T-helper 22 cell (primary cell): ENCODE data around the gene SOD3.

Source experiments
- DNase-seq: peaks from one replicate; pipeline ENCODE4 v3.0.0-alpha.2; 2020; ENCODE audit warnings: low read depth

SOD3 gene

DNA sequence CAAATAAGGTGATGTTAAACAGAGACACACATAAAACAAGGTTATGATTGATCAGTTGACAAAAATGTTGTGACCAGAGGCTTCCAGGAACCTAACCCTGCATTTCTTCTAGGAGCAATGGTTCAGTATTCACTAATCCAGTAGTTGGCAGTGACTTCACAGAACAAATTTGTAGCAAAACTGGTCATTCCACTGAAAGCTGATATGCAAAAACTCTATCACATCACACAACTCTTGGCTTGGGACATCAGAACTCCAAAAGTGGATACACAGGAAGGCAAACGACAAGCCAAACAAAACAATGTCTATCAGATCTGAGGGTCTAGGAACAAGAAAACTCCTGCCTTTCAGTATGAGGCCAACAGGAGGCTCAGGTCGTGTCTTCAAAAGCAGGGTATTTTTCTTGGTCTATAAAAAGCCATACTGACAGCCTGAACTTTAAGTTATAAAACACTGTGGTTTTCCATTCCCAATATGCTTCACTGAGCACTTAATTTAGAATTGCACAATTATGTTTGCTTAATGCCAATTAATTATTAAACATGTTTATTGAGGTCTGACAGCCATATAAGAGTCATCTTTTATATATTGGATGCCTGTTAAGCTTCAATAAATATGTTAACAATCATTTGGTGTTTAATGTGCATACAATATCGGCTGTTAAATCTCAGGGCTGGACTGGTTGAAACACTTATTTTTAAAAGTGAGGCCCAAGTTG is 45.6 kb downstream of the SOD3 start:
- no peak for DNase-seq

DNA sequence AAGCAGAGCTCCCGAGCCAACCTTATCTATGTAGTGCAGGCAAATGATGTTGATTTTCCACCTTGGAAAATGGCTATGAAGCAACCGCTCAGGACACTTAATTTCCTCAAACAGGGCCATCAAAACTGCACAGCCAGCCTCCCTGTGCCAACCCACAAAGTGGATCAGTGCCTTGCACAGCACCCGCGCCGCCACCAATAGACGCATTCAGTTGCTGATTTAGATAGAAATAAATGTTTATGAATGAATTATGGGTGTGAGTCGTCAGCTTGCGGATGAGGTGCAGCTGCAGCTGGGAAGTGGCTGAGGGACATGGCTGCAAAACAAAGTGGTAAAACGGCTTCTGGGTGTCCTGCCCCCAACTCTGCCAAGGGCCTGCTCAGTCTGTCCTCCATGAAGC is 47.0 kb downstream of the SOD3 start:
- DNase-seq, result no peak

DNA sequence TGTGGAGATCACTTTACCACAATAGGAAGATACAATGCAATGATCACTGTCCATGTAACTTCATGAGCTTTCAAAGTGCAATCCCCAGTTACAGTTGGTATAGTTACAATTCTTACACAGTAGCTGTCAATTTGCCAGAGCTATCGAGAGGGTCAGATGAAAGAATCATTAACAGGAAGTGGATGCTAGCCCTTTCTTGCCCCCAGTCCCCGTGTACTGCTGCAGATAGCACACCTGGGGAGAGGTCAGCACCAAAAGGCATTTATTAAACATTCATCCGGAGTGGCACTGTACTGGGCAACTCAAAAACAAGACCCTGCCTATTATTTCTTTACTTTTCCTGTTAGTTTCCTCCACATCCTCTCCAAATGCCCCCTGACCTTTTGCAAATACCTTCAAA is 47.7 kb downstream of the SOD3 start:
- DNase-seq, result no peak

DNA sequence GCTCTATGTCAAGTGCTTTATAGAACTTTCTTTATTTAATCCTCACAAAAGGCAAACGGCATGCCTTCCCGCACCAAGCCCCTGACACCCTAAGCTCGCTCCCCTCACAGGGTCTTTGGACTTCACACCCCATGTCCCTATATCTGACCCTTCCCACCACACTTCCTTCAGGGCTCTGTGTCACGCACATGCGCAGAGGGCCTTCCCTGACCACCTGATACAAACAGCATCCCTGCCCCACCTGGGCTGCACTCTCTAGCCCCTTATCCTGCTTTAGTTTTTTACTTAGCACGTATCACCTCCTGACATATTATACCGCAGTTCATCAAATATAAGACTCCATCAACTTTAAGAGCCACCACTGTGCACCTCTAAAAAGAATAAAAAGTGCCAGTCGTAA is 49.8 kb downstream of the SOD3 start:
- DNase-seq, result no peak

DNA sequence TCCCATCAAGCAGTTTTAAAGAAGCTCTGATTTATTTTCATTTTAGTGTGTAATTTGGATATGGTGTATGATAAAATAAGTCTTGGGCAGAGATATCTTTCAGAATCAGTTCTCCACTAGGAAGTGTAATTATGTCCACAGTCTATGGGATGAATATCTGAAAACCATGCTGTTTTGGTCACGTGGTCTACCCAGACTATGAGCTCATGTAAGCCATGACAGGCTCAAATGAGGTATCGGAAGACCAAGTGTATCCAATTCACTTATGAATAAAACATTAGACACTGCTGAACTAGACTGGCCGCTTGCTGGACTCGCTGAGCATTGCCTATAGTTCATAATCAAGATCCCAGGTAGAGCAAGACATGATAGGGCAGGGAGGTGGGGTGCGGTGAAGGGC is 50.5 kb downstream of the SOD3 start:
- no peak for DNase-seq

DNA sequence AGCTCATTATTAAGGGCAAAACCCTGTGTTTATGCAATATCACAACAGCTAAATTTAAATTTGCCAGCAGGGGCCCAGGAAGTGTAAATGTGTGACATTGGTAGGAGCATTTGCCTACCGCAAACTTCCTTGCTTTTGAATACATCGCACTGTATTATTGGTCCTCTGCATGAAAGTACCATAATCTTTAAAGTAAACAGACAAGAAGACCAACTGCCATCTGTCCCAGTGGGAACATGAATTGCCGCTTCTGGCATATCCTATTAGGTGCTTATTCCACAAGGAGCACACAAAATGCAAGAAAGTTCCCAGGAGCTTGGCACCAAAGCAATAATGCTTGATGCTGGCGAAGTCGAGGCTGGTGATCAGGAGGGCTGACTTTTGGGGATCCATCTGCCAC is 51.3 kb downstream of the SOD3 start:
- DNase-seq, result no peak

DNA sequence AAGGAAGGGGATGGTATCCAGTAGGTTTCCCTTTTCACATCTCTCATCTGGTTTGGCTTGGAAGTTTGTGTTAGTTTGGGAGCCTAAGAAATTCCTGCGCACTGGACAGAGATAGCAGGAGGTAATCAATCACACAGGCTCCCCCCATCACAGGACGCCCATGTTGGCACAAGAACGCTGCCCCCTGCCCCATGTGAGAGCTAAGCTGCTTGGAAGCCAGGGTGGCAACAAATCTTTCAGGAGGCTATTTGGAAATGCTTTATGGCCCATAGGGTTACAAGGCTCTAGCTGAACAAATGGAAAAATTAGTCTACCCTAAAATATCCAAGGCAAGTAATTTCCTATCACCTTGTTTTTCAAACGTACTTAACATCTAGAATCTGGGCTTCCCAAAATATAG is 54.0 kb downstream of the SOD3 start:
- DNase-seq, result no peak

DNA sequence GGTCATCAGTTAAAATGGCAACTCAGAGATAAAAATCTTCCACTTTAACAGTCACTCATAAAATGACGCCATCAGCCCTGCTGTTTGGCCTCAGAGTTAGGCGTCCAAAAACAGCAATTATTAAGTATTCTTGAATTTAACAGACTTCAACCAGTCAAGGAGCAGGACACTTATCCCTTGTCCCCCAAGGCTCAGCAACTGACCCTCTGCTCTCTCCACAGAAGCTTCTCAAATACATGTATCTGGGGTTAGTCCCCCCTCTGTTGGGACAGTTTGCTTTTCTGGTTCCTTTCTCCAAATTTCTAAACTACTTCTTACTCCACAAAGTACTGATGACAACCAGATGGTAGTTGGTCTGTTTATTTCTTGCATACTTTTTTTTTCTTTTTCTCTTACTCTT is 54.4 kb downstream of the SOD3 start:
- DNase-seq, result no peak
